Measurements from ENCODE around the gene MFAP4.

MFAP4 gene

GRCh38 chr17:19391432-19391831 lies 4.4 kb upstream of the MFAP4 start:
- no peak for TF ChIP-seq CTCF (IDR thresholded peaks at IDR 0.05; ENCODE audit: extremely low read depth, missing control alignments)
- no peak for DNase-seq (ENCODE audit: low spot score)

GRCh38 chr17:19390951-19391350 lies 4.0 kb upstream of the MFAP4 start:
- TF ChIP-seq CTCF (IDR thresholded peaks at IDR 0.05; ENCODE audit: extremely low read depth, missing control alignments), result no peak
- DNase-seq (ENCODE audit: low spot score), result no peak

GRCh38 chr17:19388791-19389785 lies 2.1 kb upstream of the MFAP4 start:
- no peak for DNase-seq (ENCODE audit: low spot score)
- TF ChIP-seq CTCF (IDR thresholded peaks at IDR 0.05; ENCODE audit: extremely low read depth, missing control alignments), result no peak

- DNase-seq (ENCODE audit: low spot score), result no peak
- TF ChIP-seq CTCF (IDR thresholded peaks at IDR 0.05; ENCODE audit: extremely low read depth, missing control alignments), result no peak
These were observed 1.0 kb upstream of the MFAP4 start for GRCh38 chr17:19387921-19388521.

- no peak for DNase-seq (ENCODE audit: low spot score)
These were observed 700 bp downstream of the MFAP4 start for GRCh38 chr17:19386051-19386929.

GRCh38 chr17:19385521-19385983 lies 1.4 kb downstream of the MFAP4 start:
- DNase-seq (ENCODE audit: low spot score), result no peak
- TF ChIP-seq CTCF (IDR thresholded peaks at IDR 0.05; ENCODE audit: extremely low read depth, missing control alignments), result no peak

More at GRCh38 chr17:19386051-19386929, 700 bp downstream of the MFAP4 start:
- TF ChIP-seq CTCF (IDR thresholded peaks at IDR 0.05; ENCODE audit: extremely low read depth, missing control alignments), result no peak
